Left lung (tissue), 10 donors: ENCODE measurements around the gene ZGPAT. TPM values are rescaled to one million over a fixed set of nuclear protein-coding genes. Genes with fewer than 3 reads are reported as not detected.

Experiments used
- ATAC-seq: fragments of 200-7000 bp; cut with Tn5 transposase; one replicate; pipeline ENCODE4 v1.9.1; 2020; ENCODE audit warnings: moderate library complexity
- DNase-seq, 4 donors: peaks; one replicate each; pipeline ENCODE4 v3.0.0-alpha.2; 2013 to 2020
- H3K27ac ChIP-seq, 2 donors: fragments of 200-600 bp; sonication (generic) in 1 of 2; one replicate each; pipeline versions ENCODE4 v1.5.0 to v1.8.0; 2020 to 2021
- H3K27me3 ChIP-seq, 2 donors: fragments of 200-600 bp; sonication (generic) in 1 of 2; one replicate each; pipeline versions ENCODE4 v1.5.0 to v1.8.0; 2020 to 2021
- H3K36me3 ChIP-seq, 2 donors: fragments of 200-600 bp; sonication (generic) in 1 of 2; one replicate each; pipeline versions ENCODE4 v1.5.0 to v1.8.0; 2020 to 2021
- H3K4me1 ChIP-seq, 2 donors: fragments of 200-600 bp; one replicate each; pipeline ENCODE4 v1.8.0; 2021
- H3K4me3 ChIP-seq, 2 donors: fragments of 200-600 bp; sonication (generic) in 1 of 2; one replicate each; pipeline versions ENCODE4 v1.5.0 to v1.8.0; 2020 to 2021; ENCODE audit warnings: mild to moderate bottlenecking in 1 of 2
- H3K9me3 ChIP-seq, 2 donors: fragments of 200-600 bp; sonication (generic) in 1 of 2; one replicate each; pipeline versions ENCODE4 v1.5.0 to v1.8.0; 2020 to 2021
- intact Hi-C, 2 donors: fragments of 100-400 bp; cut with DNase I; formaldehyde crosslinking; loops; one replicate each; pipeline versions ENCODE4 v1.11.2 to v1.14.2; 2022
- polyA plus RNA-seq, 6 donors: library from polyadenylated mRNA; unstranded; fragments of 120-200 nt; gene quantifications; one replicate each; pipeline ENCODE4 v1.2.1, GENCODE V29; 2013; ENCODE audit not compliant: insufficient read length in 6 of 6
- total RNA-seq, 2 donors: library from RNA; stranded (reverse); fragmentation: NEBNext Ultra II Directional; extraction: Animal tissue kit (Norgen Biotek cat#: 25700); gene quantifications; one replicate each; pipeline ENCODE4 v1.2.1, GENCODE V29; 2021
- TF ChIP-seq, protein P1 (sequence below), 2 donors: fragments of 200-600 bp; sonication (generic) in 1 of 2; IDR thresholded peaks; one replicate each; pipeline versions ENCODE4 v1.5.0 to v1.8.0; 2021; ENCODE audit warnings: antibody characterized with exemption in 2 of 2
- donor health status: DM: no; HTN: yes; CAD: no.
- donor health status: DM: no; HTN: no; CAD: no.

Gene ZGPAT
- total and polyA plus RNA-seq, 8 donors = 13.7 to 28.8 (median 18.9) TPM

DNA sequence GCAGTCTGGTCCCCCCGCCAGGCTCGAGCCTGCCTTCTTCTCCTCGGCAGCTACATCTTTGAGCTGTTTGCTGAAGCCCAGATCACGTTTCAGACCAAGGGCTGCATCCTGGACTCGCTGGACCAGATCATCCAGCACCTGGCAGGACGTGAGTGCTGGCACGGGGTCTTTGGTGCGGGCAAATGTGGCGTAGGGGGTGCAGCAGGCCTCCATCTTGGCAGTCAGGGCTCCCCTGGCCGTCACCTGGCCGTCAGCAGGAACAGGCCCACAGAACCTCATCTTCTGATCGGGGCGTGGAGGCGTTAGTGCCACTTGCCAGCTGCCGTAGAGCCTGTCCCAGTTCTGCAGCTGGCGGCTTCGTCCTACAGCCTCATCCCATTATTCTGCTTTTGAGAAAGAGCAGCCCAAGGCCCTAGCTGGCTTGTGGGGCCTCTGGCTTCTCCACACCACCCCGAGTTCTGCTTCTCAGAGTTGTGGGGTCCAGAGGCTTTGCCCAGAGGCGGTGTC, 28.0 kb upstream of the ZGPAT start:
- Histone ChIP-seq H3K27ac (no peak overlapping the region), H3K27me3 (no peaks in the 10 kb centered on the region), H3K4me3 (no peak overlapping the region), H3K9me3 (no peaks in the 10 kb centered on the region), H3K36me3 (peaks cover 0 to 66% of the 10 kb centered on the region in 2 donors), H3K4me1 (peaks cover 4 to 16% of the 10 kb centered on the region in 2 donors)
- DNase-seq (no peak), ATAC-seq (no peak)
- intact Hi-C loops = no loop called here
- TF ChIP-seq, protein P1, sequence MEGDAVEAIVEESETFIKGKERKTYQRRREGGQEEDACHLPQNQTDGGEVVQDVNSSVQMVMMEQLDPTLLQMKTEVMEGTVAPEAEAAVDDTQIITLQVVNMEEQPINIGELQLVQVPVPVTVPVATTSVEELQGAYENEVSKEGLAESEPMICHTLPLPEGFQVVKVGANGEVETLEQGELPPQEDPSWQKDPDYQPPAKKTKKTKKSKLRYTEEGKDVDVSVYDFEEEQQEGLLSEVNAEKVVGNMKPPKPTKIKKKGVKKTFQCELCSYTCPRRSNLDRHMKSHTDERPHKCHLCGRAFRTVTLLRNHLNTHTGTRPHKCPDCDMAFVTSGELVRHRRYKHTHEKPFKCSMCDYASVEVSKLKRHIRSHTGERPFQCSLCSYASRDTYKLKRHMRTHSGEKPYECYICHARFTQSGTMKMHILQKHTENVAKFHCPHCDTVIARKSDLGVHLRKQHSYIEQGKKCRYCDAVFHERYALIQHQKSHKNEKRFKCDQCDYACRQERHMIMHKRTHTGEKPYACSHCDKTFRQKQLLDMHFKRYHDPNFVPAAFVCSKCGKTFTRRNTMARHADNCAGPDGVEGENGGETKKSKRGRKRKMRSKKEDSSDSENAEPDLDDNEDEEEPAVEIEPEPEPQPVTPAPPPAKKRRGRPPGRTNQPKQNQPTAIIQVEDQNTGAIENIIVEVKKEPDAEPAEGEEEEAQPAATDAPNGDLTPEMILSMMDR (IDR thresholded peaks at IDR 0.05) = no peak

DNA sequence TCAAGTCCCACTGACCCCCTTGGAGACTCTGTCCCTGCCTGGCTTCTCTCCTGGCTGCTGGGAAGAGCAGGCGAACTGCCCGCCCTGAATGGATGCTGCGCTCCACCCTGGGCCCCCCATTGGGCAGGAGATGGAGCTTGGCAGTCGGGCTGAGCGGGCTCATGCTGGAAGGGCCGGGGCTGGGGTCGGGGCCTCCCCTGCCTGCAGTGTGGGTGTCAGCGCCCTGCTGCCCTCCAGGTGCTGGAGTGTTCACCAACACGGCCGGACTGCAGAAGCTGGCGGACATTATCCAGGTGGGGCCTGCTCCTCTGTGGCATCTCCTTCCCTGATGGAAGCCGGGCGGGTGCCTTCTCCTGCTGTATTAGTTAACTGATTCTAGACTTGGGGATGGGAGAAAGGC, 27.4 kb upstream of the ZGPAT start:
- intact Hi-C loops = no loop called here
- peaks cover 0 to 60% of the 10 kb centered on the region in 2 donors for H3K36me3 ChIP-seq
- no peak overlapping the region for H3K27ac ChIP-seq
- TF ChIP-seq, protein P1 (IDR thresholded peaks at IDR 0.05) = no peak
- no peak overlapping the region for H3K4me3 ChIP-seq
- H3K4me1 ChIP-seq = peaks cover 4 to 22% of the 10 kb centered on the region in 2 donors
- H3K9me3 ChIP-seq = no peaks in the 10 kb centered on the region
- ATAC-seq (no peak), DNase-seq (no peak)
- H3K27me3 ChIP-seq = no peaks in the 10 kb centered on the region

DNA sequence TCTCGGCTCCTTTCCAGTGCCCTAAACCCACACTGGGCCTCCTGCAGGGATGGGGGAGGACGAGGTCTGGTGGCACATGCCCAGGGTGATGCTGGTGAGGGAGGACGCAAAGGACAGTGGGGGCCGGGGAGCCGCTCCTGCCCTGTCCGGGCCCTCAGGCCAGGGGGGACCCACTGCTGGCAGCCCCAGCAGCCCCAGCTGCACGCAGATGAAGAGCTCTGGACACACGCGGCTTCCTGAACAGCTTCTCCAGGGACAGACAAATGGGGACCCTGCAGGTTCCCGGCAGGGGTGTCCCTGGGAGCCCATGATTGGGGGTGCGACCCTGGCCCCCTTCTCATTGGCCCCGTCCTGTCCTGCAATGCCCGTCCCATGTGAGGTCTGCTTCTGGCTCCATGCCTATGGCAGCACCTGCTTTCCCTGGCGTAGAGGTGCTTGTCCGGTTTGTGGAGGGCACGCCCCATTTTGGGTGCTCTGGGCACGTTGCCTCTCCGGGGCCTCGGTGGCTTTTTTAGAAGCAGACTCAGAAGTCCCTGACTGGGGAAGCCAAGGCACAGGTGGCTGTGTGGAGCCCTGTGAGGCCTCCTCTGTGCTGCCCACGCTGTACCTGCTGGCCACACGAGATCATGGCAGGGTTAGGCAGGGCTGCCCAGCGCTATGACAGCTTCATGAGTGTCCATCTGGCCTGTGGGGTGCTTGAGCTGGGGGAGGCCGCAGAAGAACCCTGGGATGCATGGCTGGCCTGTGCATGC, 26.8 kb upstream of the ZGPAT start:
- ATAC-seq (no peak), DNase-seq (no peak)
- H3K4me3 ChIP-seq = no peak overlapping the region
- no peak overlapping the region for H3K27ac ChIP-seq
- intact Hi-C loops = no loop called here
- H3K4me1 ChIP-seq = peaks cover 5 to 28% of the 10 kb centered on the region in 2 donors
- H3K27me3 ChIP-seq = no peaks in the 10 kb centered on the region
- H3K9me3 ChIP-seq = no peaks in the 10 kb centered on the region
- H3K36me3 ChIP-seq = peaks cover 0 to 54% of the 10 kb centered on the region in 2 donors
- TF ChIP-seq, protein P1 (IDR thresholded peaks at IDR 0.05) = no peak

DNA sequence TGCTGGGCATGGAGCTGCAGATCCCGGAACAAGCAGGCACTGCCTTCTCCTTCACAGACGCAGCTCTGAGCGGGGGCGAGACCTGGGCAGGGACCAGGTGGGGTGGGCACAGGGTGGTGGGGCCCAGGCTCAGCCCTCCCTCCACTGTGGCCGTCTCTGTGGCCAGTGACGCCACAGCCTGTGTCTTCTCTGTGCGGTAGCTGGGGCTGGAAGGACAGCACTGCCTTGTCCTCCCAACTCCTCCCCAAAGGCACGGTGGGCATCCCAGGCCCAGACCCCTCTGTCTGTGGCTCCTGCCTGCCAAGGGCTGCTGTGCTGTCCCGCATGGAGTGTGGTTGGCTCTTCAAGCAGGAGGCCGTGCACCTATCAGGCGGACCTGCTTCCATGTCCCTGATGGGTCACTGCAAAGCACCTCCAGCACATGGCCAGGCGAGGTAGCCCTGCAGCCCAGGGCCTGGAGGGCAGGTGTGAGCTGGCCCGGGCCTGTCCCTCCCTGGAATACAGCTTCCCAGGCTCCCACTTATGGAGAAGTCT, 26.2 kb upstream of the ZGPAT start:
- TF ChIP-seq, protein P1 (IDR thresholded peaks at IDR 0.05) = no peak
- ATAC-seq (no peak), DNase-seq (peak in 1 of 4 donors; percentile 65)
- H3K27ac ChIP-seq = peak overlapping the region; percentile 53 to 67
- intact Hi-C loops = no loop called here
- no peaks in the 10 kb centered on the region for H3K27me3 ChIP-seq
- H3K36me3 ChIP-seq = peaks cover 0 to 49% of the 10 kb centered on the region in 2 donors
- H3K4me3 ChIP-seq = no peak overlapping the region
- H3K4me1 ChIP-seq = peaks cover 12 to 35% of the 10 kb centered on the region in 2 donors
- H3K9me3 ChIP-seq = no peaks in the 10 kb centered on the region

DNA sequence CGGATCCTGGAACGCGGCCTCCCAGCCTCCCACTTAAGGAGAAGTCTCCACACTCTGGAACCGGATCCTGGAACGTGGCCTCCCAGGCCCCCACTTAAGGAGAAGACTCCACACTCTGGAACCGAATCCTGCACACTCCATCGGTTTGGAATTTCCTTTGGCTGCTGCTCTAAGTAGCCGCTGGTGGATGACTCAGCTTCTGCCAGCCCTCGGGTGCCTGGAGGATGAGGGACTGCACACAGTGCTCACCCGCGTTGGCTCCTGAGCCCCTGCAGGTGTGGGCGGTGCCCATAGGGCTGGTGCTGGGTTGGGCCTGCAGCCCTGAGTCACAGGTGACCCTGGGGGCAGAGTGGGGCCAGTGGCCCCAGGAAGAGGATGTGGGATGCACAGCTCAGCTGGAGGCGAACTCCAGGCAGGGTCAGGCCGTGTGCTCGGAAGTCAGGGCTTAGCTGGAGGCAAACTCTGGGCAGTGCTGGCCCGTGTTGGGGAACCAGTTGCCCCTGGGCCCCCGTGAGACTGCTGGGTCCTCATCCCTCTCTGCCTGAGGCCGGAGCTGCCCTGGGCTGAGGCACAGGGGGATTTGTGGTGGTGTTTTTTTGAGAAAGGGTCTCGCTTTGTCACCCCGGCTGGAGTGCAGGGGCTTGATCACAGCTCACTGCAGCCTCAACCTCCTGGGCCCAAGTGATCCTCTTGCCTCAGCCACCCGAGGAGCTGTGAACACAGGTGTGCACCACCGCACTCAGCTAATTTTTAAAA, 25.3 kb upstream of the ZGPAT start:
- peak; percentile 67 for ATAC-seq
- Histone ChIP-seq H3K9me3 (no peaks in the 10 kb centered on the region), H3K36me3 (peaks cover 0 to 42% of the 10 kb centered on the region in 2 donors), H3K27me3 (no peaks in the 10 kb centered on the region), H3K27ac (peak overlapping the region; percentile 59 to 67), H3K4me3 (no peak overlapping the region), H3K4me1 (peaks cover 20 to 43% of the 10 kb centered on the region in 2 donors)
- peak in 1 of 4 donors; percentile 77 for DNase-seq
- intact Hi-C loops = no loop called here
- TF ChIP-seq, protein P1 (IDR thresholded peaks at IDR 0.05) = no peak
